D721Med (cell line): Measurements from ENCODE around the gene GPAT3.
"Not testable (repeated sequence)": the region's sequence is repeated elsewhere in the genome, so short reads cannot be mapped to it uniquely, and the experiment has no call there.

Experiments used
- DNase-seq: peaks from one replicate; pipeline ENCODE4 v3.0.0; 2011; ENCODE audit warnings: low spot score; ENCODE audit not compliant: insufficient read length
- FAIRE-seq: peaks from 2 replicates; lab custom pipeline; 2011; peaks lifted over from hg19 to GRCh38; lab: Jason Lieb, UNC
- TF ChIP-seq, protein P1 (sequence below): IDR thresholded peaks from 2 replicates; pipeline ENCODE4 v1.5.1; 2012; ENCODE audit warnings: mild to moderate bottlenecking, control low read depth; ENCODE audit not compliant: insufficient read depth; ENCODE audit errors: missing control alignments

The GPAT3 gene

DNA sequence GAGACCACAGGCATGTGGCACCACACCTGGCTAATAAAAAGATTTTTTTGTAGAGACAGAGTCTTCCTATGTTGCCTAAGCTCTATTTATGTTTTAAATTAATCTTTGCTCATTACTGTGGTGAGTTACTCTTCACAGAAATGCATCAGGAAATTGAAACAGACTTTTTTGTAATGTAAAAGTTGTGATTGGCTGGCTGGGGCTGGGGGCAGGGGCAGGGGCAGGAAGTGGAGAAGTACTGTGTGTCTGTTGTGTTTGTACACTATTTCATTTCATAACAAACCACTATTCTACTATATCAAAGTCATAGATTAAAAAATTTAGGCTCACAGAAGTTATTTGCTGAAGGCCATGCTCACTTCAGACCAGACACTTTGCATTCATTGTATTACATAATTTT is 31.9 kb upstream of the GPAT3 start:
- no peak for DNase-seq
- TF ChIP-seq, protein P1, sequence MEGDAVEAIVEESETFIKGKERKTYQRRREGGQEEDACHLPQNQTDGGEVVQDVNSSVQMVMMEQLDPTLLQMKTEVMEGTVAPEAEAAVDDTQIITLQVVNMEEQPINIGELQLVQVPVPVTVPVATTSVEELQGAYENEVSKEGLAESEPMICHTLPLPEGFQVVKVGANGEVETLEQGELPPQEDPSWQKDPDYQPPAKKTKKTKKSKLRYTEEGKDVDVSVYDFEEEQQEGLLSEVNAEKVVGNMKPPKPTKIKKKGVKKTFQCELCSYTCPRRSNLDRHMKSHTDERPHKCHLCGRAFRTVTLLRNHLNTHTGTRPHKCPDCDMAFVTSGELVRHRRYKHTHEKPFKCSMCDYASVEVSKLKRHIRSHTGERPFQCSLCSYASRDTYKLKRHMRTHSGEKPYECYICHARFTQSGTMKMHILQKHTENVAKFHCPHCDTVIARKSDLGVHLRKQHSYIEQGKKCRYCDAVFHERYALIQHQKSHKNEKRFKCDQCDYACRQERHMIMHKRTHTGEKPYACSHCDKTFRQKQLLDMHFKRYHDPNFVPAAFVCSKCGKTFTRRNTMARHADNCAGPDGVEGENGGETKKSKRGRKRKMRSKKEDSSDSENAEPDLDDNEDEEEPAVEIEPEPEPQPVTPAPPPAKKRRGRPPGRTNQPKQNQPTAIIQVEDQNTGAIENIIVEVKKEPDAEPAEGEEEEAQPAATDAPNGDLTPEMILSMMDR = no peak
- FAIRE-seq = no peak

DNA sequence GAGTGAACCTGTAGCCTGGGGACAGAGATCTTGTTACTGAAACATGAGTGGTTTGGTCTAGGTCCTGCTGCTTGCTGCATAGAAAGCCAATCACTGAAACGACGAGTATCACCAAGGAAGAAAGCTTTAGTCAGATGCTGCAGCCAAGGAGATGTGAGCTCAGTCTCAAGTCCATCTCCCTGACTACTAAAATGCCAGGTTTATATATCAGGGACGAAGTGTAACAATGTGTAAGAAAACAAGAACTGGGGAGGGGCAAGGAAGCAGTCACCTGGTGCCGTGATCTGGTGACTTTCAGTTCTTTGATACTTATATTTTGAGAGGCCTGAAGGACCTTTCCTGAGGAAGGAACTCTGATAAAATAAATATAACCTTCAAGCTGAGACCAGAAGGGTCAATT is 31.4 kb upstream of the GPAT3 start:
- TF ChIP-seq, protein P1 = no peak
- DNase-seq = no peak
- no peak for FAIRE-seq

DNA sequence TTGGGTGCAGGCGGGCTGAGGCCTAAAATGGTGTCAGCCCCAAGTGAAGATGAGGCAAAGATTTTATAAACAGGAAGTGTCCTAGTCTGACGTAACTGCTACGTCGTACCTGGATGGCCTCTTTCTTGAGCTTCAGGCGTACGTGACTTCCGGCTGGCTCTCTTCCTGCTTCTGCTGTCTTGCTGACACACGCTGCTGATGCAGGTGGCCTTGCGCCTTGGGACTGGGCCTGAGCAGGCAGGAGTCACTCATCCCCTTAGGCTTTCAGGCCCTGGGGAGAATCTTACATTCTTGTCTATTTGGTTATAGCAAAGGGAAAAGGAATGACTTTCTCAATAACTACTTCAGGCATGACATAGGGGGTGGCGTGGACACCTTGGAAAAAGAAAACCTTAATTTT is 30.9 kb upstream of the GPAT3 start:
- FAIRE-seq (no peak), DNase-seq (no peak)
- TF ChIP-seq, protein P1 = no peak

DNA sequence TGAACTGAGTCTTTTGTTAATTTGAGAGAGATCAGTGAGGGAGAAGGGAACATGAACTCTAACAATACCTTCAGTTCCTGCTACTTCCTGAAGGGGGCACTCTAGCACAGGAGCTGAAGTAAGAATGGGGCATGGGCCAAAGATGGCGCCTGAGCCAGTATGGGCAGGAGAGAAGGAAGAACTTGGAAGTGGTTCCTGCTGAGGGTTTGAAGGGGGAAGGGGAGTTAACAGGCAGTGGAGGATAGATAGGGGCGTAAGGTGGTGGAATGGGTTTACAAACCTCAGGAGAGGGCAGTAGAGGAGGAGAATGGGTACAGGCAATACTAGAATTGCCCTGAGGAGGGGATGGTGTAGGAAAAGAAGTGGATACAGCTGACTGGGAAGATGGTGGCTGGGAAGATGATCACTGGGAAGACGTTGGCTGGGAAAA is 26.7 kb upstream of the GPAT3 start:
- FAIRE-seq, DNase-seq: not testable (repeated sequence)
- TF ChIP-seq, protein P1 = peak; percentile 48

DNA sequence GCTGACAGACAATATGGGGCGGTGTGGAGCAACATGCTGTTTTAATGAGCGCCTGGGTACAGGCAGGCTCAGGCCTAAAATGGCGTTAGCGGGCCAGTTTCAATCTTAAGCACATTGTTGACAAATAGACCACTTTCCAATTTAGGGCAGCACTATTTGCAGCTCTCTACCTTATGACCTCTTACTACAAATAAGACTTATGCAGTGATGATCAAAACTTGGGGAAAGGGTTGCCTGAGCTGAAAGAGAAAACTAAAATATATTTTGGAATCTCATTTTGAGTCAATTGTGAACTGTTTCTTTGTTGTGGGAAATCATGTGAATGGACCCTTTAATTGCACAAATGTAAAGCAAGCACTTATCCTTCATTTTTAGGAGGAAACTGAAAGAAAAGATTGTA is 25.5 kb upstream of the GPAT3 start:
- DNase-seq = no peak
- FAIRE-seq = no peak
- TF ChIP-seq, protein P1 = no peak

DNA sequence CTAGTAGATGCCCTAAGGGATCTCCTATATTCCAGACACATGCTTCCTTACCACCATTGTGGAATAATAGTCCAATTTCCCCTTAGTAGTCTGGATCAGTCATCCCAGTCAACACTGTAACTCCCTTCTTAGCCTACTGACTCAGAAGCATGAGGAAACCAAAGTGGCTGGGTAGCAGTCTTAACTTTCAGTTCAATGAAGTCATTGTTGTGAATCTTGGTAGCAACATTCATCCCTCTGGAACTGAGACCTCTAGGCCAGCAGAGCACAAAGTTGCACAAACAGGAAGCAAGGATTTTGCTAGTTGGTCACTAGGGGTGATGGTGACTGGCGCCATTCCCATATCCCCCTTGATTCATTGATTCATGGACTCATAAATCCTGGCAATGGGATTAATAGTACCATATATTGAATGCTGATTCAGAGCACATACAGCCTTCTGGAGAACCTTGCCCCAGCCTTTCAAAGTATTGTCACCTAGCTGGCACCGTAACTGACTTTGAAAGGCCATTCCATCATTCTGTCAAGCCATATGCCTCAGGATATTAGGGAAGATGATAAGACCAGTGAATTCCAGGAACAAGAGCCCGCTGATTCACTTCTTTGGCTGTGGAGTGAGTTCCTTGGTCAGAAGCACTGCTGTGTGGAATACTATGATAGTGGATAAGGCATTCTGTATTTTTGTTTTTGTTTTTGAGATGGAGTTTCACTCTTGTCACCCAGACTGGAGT is 19.7 kb upstream of the GPAT3 start:
- no peak for DNase-seq
- TF ChIP-seq, protein P1 = no peak
- no peak for FAIRE-seq

DNA sequence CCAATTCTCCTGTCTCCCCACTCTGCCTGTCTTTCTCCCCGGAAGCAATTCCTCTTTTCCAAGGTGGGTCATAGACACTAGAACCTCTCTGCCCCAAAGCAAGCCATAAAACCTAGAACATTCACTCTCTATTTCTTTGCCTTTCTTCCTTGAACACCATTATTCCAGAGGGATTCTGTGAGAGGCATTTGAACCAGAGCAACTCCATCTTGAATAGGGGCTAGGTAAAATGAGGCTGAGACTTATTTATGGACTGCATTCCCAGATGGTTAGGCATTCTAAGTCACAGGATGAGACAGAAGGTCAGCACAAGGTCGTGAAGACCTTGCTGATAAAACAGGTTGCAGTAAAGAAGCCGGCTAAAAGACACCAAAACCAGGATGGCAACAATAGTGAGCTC is 13.7 kb upstream of the GPAT3 start:
- TF ChIP-seq, protein P1 = no peak
- no peak for FAIRE-seq
- no peak for DNase-seq
